ENCODE measurements around the gene CACNA2D3. TPM values are rescaled to one million over a fixed set of nuclear protein-coding genes. Genes with fewer than 3 reads are reported as not detected.

CACNA2D3 gene
- total RNA-seq, 2 donors from 2014 or later = 0.42 to 0.98 TPM

- Histone ChIP-seq H3K27me3 (no peaks in the 10 kb centered on the region), H3K27ac (no peak overlapping the region)
- intact Hi-C loops (cut with DNase I) = no loop called here
Observed at GRCh38 chr3:54528668-54529067, 406.3 kb downstream of the CACNA2D3 start.

GRCh38 chr3:54530091-54530490 lies 407.7 kb downstream of the CACNA2D3 start:
- Histone ChIP-seq H3K27ac (no peak overlapping the region), H3K36me3 (no peaks in the 10 kb centered on the region), H3K4me1 (no peaks in the 10 kb centered on the region), H3K27me3 (no peaks in the 10 kb centered on the region), H3K9ac (ENCODE audit: low read depth in 2 of 2, low read length in 2 of 2) (no peak overlapping the region), H3K4me3 (no peak overlapping the region), H3K9me3 (no peaks in the 10 kb centered on the region)
- no peak for DNase-seq
- intact Hi-C loops (cut with DNase I) = no loop called here
- no peak for TF ChIP-seq CTCF (IDR thresholded peaks at IDR 0.05)

More at GRCh38 chr3:54528668-54529067, 406.3 kb downstream of the CACNA2D3 start:
- Histone ChIP-seq H3K36me3 (no peaks in the 10 kb centered on the region), H3K9ac (ENCODE audit: low read depth in 2 of 2, low read length in 2 of 2) (no peak overlapping the region), H3K4me1 (no peaks in the 10 kb centered on the region), H3K4me3 (no peak overlapping the region), H3K9me3 (no peaks in the 10 kb centered on the region)
- TF ChIP-seq CTCF (IDR thresholded peaks at IDR 0.05) = no peak
- no peak for DNase-seq

GRCh38 chr3:54530944-54531343 lies 408.6 kb downstream of the CACNA2D3 start:
- no peak for TF ChIP-seq CTCF (IDR thresholded peaks at IDR 0.05)
- H3K4me3 ChIP-seq = no peak overlapping the region
- no peak overlapping the region for H3K27ac ChIP-seq
- H3K9me3 ChIP-seq = no peaks in the 10 kb centered on the region
- intact Hi-C loops (cut with DNase I) = no loop called here
- no peaks in the 10 kb centered on the region for H3K4me1 ChIP-seq
- H3K27me3 ChIP-seq = no peaks in the 10 kb centered on the region
- DNase-seq = no peak
- no peak overlapping the region for H3K9ac ChIP-seq (ENCODE audit: low read depth in 2 of 2, low read length in 2 of 2)
- no peaks in the 10 kb centered on the region for H3K36me3 ChIP-seq

- intact Hi-C loops (cut with DNase I) = no loop called here
- no peak overlapping the region for H3K4me3 ChIP-seq
- H3K27ac ChIP-seq = no peak overlapping the region
- DNase-seq = no peak
- no peaks in the 10 kb centered on the region for H3K9me3 ChIP-seq
- no peaks in the 10 kb centered on the region for H3K27me3 ChIP-seq
- H3K4me1 ChIP-seq = no peaks in the 10 kb centered on the region
- no peak overlapping the region for H3K9ac ChIP-seq (ENCODE audit: low read depth in 2 of 2, low read length in 2 of 2)
- no peaks in the 10 kb centered on the region for H3K36me3 ChIP-seq
- TF ChIP-seq CTCF (IDR thresholded peaks at IDR 0.05) = no peak
Observed at GRCh38 chr3:54531741-54532140, 409.4 kb downstream of the CACNA2D3 start.

- no peak for TF ChIP-seq CTCF (IDR thresholded peaks at IDR 0.05)
- Histone ChIP-seq H3K4me1 (no peaks in the 10 kb centered on the region), H3K27me3 (no peaks in the 10 kb centered on the region), H3K27ac (no peak overlapping the region), H3K9me3 (no peaks in the 10 kb centered on the region), H3K36me3 (no peaks in the 10 kb centered on the region), H3K4me3 (no peak overlapping the region), H3K9ac (ENCODE audit: low read depth in 2 of 2, low read length in 2 of 2) (no peak overlapping the region)
- no peak for DNase-seq
- intact Hi-C loops (cut with DNase I) = no loop called here
Observed at GRCh38 chr3:54533856-54534255, 411.5 kb downstream of the CACNA2D3 start.

GRCh38 chr3:54535619-54536018 lies 413.3 kb downstream of the CACNA2D3 start:
- no peak overlapping the region for H3K9ac ChIP-seq (ENCODE audit: low read depth in 2 of 2, low read length in 2 of 2)
- H3K4me3 ChIP-seq = no peak overlapping the region
- no peaks in the 10 kb centered on the region for H3K27me3 ChIP-seq
- no peaks in the 10 kb centered on the region for H3K9me3 ChIP-seq
- no peaks in the 10 kb centered on the region for H3K4me1 ChIP-seq
- no peak for TF ChIP-seq CTCF (IDR thresholded peaks at IDR 0.05)
- no peak for DNase-seq
- H3K36me3 ChIP-seq = no peaks in the 10 kb centered on the region
- intact Hi-C loops (cut with DNase I) = no loop called here
- no peak overlapping the region for H3K27ac ChIP-seq

Measured in colonic mucosa (tissue), 4 donors.